ENCODE results near the gene TMEM45B.

- TF ChIP-seq, protein P1, sequence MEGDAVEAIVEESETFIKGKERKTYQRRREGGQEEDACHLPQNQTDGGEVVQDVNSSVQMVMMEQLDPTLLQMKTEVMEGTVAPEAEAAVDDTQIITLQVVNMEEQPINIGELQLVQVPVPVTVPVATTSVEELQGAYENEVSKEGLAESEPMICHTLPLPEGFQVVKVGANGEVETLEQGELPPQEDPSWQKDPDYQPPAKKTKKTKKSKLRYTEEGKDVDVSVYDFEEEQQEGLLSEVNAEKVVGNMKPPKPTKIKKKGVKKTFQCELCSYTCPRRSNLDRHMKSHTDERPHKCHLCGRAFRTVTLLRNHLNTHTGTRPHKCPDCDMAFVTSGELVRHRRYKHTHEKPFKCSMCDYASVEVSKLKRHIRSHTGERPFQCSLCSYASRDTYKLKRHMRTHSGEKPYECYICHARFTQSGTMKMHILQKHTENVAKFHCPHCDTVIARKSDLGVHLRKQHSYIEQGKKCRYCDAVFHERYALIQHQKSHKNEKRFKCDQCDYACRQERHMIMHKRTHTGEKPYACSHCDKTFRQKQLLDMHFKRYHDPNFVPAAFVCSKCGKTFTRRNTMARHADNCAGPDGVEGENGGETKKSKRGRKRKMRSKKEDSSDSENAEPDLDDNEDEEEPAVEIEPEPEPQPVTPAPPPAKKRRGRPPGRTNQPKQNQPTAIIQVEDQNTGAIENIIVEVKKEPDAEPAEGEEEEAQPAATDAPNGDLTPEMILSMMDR (IDR thresholded peaks at IDR 0.05): no peak
- TF ChIP-seq POLR2A (IDR thresholded peaks at IDR 0.05): no peak
These were observed 36.6 kb downstream of the TMEM45B start for GRCh38 chr11:129852125-129852740.
